GM18951 (cell line): ENCODE measurements around the gene CNOT10.

ENCODE experiments used
- POLR2A ChIP-seq: IDR thresholded peaks from 4 replicates; pipeline ENCODE4 v1.6.1; 2011; ENCODE audit warnings: mild to moderate bottlenecking; ENCODE audit not compliant: insufficient read length, insufficient read depth; ENCODE audit errors: extremely low read depth
- in situ Hi-C: fragments of 300-500 bp; cut with MboI; formaldehyde crosslinking; loops from one replicate; pipeline ENCODE4 v1.12.0; 2022; ENCODE audit warnings: low sequenced_read_pairs, mixed read lengths, inconsistent platforms; ENCODE audit not compliant: unreplicated experiment

Gene CNOT10

DNA sequence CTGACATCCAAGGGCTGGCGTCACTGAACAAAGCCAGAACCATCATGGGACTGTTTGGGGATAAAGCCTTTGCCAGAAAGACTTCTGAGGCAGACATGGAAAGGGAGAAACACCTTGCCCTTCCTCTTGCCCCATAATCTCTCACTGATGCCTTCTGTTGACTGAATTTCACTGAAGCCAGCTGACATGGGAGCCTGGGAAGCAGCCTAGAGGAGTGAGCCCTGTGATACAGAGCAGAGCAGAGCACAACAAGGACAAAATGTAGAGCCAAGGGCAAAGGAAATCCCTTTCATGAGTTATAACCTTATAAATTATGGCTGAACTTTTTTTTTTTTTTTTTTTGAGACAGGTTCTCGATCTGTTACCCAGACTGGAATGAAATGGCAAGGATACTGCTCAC lies 9.8 kb upstream of the CNOT10 start:
- in situ Hi-C loops = no loop called here
- no peak for TF ChIP-seq POLR2A

DNA sequence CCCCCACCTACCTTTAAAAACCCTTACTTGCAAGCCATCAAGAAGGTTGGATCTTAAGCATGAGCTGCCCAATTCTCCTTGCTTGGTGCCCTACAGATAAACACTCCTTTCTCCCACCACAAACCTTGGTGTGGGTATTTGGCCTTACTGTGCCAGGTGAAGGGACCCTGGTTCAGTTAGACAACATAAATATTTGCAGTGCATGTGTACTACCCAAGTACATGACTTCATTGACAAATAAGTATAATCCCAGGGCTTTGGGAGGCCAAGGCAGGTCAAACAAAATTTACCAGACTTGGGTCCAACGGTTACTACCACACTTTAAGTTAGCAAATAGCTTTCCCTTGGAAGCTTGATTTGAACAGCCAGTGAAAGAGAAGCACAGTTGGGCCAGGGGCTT lies 9.3 kb upstream of the CNOT10 start:
- no peak for TF ChIP-seq POLR2A
- in situ Hi-C loops = no loop called here

DNA sequence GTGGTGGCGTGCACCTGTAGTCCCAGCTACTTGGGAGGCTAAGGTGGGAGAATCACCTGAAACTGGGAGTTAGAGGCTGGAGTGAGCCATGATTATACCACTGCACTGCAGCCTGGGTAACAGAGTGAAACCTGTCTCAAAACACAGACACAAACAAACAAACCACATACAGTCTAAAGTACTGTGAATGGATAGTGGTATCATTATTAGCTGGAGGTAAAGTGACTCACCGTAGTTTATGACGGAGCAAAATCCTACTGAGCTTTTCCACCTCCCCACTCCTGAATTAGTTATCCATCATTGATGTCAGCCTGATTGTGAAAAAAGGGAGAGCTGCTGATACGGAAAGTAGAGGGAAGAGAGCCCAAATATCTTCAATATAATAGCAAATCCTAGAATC lies 3.2 kb upstream of the CNOT10 start:
- no peak for TF ChIP-seq POLR2A
- in situ Hi-C loops = no loop called here

DNA sequence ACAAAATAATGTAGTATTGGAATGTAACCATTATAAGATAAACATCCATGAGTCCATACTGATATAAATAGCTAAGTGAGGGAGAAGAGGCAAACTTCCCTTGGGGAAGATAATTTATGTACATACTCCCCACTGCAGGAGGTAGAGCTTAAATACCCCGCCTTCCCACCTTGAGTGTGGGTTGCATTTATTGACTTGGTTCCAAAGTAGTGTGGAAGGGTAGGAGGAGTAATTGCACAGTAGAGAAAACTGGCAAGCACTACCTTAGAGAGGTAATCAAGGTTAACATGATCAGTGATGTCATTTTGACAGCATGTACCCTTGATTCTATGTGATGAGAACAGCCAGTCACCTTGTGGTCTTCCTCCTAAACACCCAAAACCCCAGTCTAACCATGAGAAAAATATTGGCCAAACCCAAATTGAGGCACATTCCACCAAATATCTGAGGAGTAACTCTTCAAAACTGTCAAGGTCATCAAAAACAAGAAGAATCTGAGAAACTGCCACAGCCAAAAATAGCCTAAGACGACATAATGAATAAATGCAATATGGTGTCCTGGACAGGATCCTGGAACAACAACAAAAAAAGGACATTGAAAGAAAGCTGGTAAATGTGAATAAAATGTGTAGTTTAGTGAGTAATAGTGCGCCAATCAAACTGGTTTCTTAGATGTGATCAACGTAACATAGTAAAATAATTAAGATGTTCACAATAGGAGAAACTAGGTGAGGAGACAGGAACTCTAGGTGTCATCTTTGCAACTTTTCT lies 774 bp upstream of the CNOT10 start:
- in situ Hi-C loops = no loop called here
- no peak for TF ChIP-seq POLR2A

DNA sequence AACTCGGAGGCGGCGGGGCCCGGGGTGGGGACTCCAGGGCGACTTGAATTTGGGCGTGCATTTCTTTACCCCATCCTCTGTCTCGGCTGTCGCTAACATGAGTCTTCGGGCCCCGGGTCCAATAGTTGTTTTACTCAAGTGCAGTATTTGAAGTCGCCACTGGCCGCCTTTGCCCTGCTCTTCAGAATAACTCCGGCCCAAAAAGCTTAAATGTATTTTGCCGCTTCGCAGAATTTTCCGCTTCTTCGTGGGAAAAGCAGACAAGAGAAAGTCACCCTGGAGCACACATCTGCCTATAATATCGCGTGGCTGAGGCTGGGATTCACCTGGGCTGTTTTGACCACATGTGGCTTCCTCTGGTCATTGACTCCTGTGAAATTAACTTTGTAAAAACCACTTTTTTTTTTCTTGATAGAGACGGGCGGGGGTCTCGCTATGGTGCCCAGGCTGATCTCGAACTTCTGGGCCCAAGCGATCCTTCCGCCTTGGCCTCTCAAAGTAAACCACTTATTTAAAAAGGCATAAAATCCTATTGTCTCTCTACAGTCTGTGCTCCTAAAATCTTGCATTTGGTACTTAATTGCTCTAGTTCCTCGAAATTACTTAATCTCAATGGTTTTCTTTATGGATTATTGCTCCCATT lies 676 bp downstream of the CNOT10 start:
- in situ Hi-C loops = no loop called here
- no peak for TF ChIP-seq POLR2A

DNA sequence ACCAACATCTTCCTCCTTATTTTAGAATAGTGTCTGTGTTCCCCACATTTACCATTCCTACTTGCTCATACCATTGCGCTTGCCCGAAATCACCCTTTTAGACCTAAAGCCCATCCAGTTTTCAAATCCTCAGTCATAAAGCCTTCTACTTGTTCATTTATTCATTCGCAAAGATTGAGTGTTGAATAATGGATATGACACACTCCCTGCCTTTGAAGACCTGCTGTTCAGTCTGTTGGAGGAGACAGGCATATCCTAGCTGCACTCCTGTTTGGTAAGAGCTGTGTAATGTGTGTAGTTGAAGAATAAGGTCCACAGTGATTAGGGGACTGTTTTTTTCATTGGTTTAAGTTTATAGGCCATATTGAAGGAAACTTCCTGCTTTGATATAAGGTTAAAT lies 1.7 kb downstream of the CNOT10 start:
- in situ Hi-C loops = no loop called here
- TF ChIP-seq POLR2A = no peak

DNA sequence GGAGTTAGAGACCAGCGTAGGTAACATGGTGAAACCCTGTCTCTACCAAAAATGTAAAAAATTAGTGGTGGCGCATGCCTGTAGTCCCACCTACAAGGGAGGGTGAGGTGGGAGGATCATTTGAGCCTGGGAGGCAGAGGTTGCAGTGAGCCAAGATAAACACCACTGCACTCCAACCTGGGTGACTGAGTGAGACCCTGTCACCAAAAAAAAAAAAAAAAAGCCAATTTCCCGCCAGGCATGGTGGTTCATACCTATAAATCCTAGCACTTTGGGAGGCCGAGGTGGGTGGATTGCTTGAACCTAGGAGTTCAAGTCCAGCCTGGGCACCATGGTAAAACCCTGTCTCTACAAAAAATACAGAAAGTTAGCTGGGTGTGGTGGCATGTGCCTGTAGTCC lies 6.9 kb downstream of the CNOT10 start:
- in situ Hi-C loops = no loop called here
- no peak for TF ChIP-seq POLR2A

DNA sequence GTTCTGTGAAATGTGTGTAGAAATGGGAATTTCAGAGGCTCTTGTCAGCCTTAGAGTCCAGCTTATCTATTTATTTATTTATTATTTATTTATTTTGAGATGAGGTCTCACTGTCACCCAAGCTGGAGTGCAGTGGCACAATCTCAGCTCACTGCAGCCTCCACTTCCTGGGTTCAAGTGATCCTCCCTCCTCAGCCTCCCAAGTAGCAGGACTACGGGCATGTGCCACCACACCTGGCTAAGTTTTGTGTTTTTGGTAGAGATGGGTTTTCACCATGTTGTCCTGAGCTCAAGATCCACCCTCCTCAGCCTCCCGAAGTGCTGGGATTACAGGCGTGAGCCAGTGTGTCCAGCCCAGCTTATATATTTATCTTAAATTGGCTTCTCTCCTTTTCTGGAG lies 11.5 kb downstream of the CNOT10 start:
- in situ Hi-C loops = no loop called here
- no peak for TF ChIP-seq POLR2A

DNA sequence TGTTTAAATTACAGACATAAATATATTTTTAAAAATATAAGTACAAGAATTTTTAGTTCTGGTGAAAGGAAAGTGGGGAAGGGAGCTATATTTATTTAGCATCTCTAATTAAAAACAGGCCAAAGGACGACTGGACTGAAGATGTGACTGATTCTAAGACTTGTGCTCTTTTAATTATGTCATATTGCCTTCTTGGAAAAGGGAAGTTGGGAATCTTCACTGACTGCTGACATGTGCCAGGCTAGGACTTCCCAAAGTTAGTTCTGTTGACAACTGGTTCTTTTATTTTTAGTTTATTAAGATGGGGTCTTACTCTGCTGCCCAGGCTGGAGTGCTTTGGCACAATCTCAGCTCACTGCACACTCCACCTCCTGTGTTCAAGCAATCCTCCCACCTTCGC lies 13.5 kb downstream of the CNOT10 start:
- TF ChIP-seq POLR2A = no peak
- in situ Hi-C loops = no loop called here

DNA sequence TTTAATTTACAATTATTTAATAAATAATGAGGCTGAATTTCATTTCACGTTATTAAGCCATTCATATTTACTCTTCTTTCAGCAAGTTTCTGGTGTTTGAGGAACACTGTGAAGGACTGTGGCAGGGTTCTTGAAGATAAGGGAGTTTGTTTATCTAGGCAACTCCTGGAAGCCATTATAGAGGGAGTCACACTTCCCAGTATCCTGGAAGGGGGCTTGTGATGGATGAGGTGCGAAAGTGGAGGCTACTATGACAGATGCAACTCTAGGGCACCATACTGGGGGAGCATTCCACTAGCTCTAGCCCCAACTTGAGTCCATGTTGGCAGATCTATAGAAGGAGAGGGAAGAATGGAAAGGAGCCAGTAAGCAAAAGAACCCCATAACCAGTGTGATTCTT lies 14.4 kb downstream of the CNOT10 start:
- in situ Hi-C loops = no loop called here

DNA sequence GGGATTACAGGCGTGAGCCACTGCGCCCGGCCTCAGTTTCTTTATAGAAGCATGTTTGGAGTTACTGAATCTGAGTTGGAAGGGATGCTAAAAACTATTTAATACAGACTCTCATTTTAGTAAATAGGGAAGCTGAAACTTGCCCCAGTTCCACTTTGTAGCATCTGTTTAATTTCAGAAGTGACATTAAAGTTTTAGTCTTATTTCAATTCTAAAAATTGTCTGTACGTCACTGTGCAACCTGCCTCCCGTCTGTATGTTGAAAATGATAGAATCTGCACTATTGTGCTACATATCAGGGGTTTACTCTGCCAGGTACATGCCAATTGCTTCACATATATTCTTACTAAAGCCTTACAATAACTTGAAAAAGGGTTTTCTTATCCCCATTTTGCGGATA lies 15.3 kb downstream of the CNOT10 start:
- in situ Hi-C loops = no loop called here
- no peak for TF ChIP-seq POLR2A

More for the DNA sequence above, 14.4 kb downstream of the CNOT10 start:
- no peak for TF ChIP-seq POLR2A

DNA sequence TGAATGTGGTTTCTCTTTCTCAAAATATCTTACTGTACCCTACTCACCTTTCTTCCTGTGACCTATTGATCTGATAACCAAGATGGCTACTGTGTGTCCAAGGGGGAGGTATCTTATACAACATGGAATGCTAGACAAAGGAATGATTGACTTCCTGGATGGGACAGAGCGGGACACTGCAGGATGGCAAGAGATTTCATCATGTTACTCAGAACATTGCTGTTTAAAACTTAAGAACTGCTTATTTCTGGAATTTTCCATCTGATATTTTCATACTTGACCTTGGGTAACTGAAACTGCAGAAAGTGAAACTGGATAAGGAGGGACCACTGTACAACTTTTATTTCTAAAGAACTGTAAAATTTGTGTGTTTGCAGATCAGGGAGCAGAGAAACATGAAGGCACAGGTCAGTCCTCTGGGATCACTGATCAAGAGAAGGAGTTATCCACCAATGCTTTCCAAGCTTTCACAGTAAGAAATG lies 18.5 kb downstream of the CNOT10 start:
- in situ Hi-C loops = no loop called here
- TF ChIP-seq POLR2A = no peak

DNA sequence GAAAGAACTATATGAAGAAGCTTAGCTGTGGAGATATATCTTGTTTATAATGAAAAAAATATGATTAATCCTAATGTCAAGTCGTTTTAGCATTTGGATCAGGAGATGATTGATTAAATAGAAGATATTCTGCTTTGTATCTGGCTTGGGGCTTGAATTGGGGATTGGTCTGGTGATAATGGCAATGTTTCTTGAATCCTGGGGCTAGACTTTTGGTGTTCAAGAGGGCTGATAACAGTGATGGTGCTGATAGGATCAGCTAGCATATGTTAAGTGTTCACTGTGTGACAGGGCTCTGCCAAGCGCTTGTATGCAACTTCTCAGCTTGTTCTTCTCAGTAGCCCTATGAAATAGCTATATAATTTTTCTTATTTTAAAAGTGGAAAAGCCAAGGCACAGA lies 20.2 kb downstream of the CNOT10 start:
- TF ChIP-seq POLR2A = no peak
- in situ Hi-C loops = no loop called here

DNA sequence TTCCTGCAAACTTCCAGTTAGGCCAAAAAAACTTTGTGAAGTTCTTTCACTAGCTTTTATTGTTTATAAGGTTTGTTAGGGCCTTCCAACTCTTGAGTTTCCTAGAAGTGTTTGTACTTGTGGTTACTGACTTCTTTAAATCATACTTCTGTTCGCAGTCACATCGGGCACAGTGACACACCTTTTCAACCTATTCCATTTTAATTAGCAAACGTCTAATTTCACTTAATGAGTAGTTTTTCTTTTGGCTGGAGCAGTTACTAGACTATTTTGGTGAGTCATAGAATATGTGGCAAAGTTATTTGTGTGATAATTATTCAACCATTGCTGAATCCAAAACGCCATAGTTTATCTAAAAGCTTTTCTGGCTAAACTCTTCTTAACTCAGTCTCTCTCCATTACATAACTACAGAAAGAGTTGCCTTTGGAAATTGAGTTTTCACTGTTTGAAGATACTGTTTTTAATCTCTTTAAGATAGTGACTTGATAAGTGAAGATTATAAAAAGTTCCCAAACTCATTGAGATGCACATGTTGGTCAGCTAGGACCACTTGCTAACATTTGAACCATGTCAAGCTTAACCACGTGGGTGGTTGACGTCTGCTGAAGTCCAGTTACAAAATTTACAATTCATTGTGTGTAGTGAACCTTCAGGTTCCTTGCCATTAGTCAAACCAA lies 21.5 kb downstream of the CNOT10 start:
- no peak for TF ChIP-seq POLR2A
- in situ Hi-C loops = no loop called here
